ENCODE data around the gene SLC35C1. TPM values are rescaled to one million over a fixed set of nuclear protein-coding genes. Genes with fewer than 3 reads are reported as not detected.

Gene SLC35C1
- total RNA-seq, 1 experiment from 2014 or later = 9.5 TPM

GRCh38 chr11:45852018-45852711, 47.2 kb downstream of the SLC35C1 start:
- peaks cover 14% of the 10 kb centered on the region for H4K20me1 ChIP-seq (ENCODE audit: low read length)
- TF ChIP-seq EZH2phosphoT487 (IDR thresholded peaks at IDR 0.05; ENCODE audit: borderline replicate concordance, low read length) (no peak), EZH2 (IDR thresholded peaks at IDR 0.05; ENCODE audit: low read length, unreplicated experiment) (no peak)
- TF ChIP-seq, protein P1, sequence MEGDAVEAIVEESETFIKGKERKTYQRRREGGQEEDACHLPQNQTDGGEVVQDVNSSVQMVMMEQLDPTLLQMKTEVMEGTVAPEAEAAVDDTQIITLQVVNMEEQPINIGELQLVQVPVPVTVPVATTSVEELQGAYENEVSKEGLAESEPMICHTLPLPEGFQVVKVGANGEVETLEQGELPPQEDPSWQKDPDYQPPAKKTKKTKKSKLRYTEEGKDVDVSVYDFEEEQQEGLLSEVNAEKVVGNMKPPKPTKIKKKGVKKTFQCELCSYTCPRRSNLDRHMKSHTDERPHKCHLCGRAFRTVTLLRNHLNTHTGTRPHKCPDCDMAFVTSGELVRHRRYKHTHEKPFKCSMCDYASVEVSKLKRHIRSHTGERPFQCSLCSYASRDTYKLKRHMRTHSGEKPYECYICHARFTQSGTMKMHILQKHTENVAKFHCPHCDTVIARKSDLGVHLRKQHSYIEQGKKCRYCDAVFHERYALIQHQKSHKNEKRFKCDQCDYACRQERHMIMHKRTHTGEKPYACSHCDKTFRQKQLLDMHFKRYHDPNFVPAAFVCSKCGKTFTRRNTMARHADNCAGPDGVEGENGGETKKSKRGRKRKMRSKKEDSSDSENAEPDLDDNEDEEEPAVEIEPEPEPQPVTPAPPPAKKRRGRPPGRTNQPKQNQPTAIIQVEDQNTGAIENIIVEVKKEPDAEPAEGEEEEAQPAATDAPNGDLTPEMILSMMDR (conservative IDR thresholded peaks at IDR 0.05; ENCODE audit: low read depth, low read length) = no peak
- H3K9ac ChIP-seq (ENCODE audit: low read length) = no peak overlapping the region
- H3K79me2 ChIP-seq (ENCODE audit: low read length) = peaks cover 58% of the 10 kb centered on the region
- BruUV-seq (replicated peaks) = no TSS peak
- H3K9me3 ChIP-seq (ENCODE audit: low read length) = no peaks in the 10 kb centered on the region
- POLR2A ChIA-PET (ENCODE audit: unreplicated experiment) = no interaction called here
- H2AFZ ChIP-seq (ENCODE audit: low read length) = no peak overlapping the region
- H3K27ac ChIP-seq (ENCODE audit: low read length) = no peak overlapping the region
- no peak overlapping the region for H3K4me2 ChIP-seq (ENCODE audit: low read length)
- H3K4me1 ChIP-seq (ENCODE audit: insufficient read depth, low read length) = peaks cover 12% of the 10 kb centered on the region; the same call in 1 of the 2 replicates
- no peak overlapping the region for H3K4me3 ChIP-seq (ENCODE audit: low read length)
- H3F3A ChIP-seq (ENCODE audit: low read length, unreplicated experiment) = no peaks in the 10 kb centered on the region
- ATAC-seq (no peak), DNase-seq (no peak)
- no peaks in the 10 kb centered on the region for H3K27me3 ChIP-seq (ENCODE audit: low read length)
- intact Hi-C loops (cut with micrococcal nuclease) = no loop called here
- CTCF ChIA-PET = no interaction called here
- H3K36me3 ChIP-seq (ENCODE audit: low read depth, low read length) = 0 out of 2 replicates have a peak, but pooled peaks cover 4% of the 10 kb centered on the region
- H3K9me2 ChIP-seq (replicated peaks; ENCODE audit: low read length) = no peaks in the 10 kb centered on the region

DNA sequence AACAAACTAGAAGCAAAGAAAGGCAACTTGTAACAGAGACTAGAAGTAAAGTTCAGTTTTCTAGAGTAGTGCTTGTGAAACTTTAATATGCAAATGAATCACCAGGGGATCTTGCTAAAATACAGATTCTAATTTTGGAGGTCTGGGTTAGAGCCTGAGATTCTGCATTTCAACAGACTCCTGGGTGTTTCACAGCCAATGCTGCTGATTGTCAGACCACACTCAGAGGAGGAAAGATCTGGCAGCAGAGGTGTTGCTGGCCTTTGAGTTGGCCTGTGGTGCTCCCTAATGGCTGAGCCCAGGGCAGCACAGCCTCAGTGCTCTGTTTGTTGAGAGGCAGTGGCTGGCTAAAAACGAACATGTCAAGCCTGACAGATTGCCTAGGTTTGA, 47.8 kb downstream of the SLC35C1 start:
- Histone ChIP-seq H3F3A (ENCODE audit: low read length, unreplicated experiment) (no peaks in the 10 kb centered on the region), H3K27ac (ENCODE audit: low read length) (no peak overlapping the region), H3K9me2 (replicated peaks; ENCODE audit: low read length) (no peaks in the 10 kb centered on the region), H3K36me3 (ENCODE audit: low read depth, low read length) (0 out of 2 replicates have a peak, but pooled peaks cover 4% of the 10 kb centered on the region), H3K79me2 (ENCODE audit: low read length) (peaks cover 55% of the 10 kb centered on the region), H2AFZ (ENCODE audit: low read length) (no peak overlapping the region), H3K4me2 (ENCODE audit: low read length) (no peak overlapping the region), H3K9ac (ENCODE audit: low read length) (no peak overlapping the region), H3K4me3 (ENCODE audit: low read length) (no peak overlapping the region), H4K20me1 (ENCODE audit: low read length) (peaks cover 14% of the 10 kb centered on the region), H3K27me3 (ENCODE audit: low read length) (no peaks in the 10 kb centered on the region), H3K4me1 (ENCODE audit: insufficient read depth, low read length) (peaks cover 12% of the 10 kb centered on the region; the same call in 1 of the 2 replicates), H3K9me3 (ENCODE audit: low read length) (no peaks in the 10 kb centered on the region)
- DNase-seq (no peak), ATAC-seq (no peak)
- no peak for TF ChIP-seq EZH2 (IDR thresholded peaks at IDR 0.05; ENCODE audit: low read length, unreplicated experiment)
- TF ChIP-seq, protein P1 (conservative IDR thresholded peaks at IDR 0.05; ENCODE audit: low read depth, low read length) = no peak
- no peak for TF ChIP-seq EZH2phosphoT487 (IDR thresholded peaks at IDR 0.05; ENCODE audit: borderline replicate concordance, low read length)
- CTCF ChIA-PET = no interaction called here
- no TSS peak for BruUV-seq (replicated peaks)
- intact Hi-C loops (cut with micrococcal nuclease) = no loop called here
- POLR2A ChIA-PET (ENCODE audit: unreplicated experiment) = no interaction called here
